ENCODE data around the gene RECQL5.
A peak's percentile ranks its signal among the peaks of the same experiment; 100 is the strongest.

Gene RECQL5

GRCh38 chr17:75630071-75630917 lies 36.7 kb downstream of the RECQL5 start:
- DNase-seq (ENCODE audit: low spot score): no peak
- TF ChIP-seq CTCF (IDR thresholded peaks at IDR 0.05; ENCODE audit: extremely low read depth, missing control alignments): no peak

- no peak for TF ChIP-seq CTCF (IDR thresholded peaks at IDR 0.05; ENCODE audit: extremely low read depth, missing control alignments)
- DNase-seq (ENCODE audit: low spot score): no peak
Observed at GRCh38 chr17:75629157-75629556, 37.8 kb downstream of the RECQL5 start.

- DNase-seq (ENCODE audit: low spot score): no peak
- no peak for TF ChIP-seq CTCF (IDR thresholded peaks at IDR 0.05; ENCODE audit: extremely low read depth, missing control alignments)
Observed at GRCh38 chr17:75628425-75628824, 38.5 kb downstream of the RECQL5 start.

GRCh38 chr17:75627094-75627493 lies 39.9 kb downstream of the RECQL5 start:
- DNase-seq (ENCODE audit: low spot score): no peak
- TF ChIP-seq CTCF (IDR thresholded peaks at IDR 0.05; ENCODE audit: extremely low read depth, missing control alignments): no peak

GRCh38 chr17:75626496-75627038 lies 40.4 kb downstream of the RECQL5 start:
- no peak for DNase-seq (ENCODE audit: low spot score)
- TF ChIP-seq CTCF (IDR thresholded peaks at IDR 0.05; ENCODE audit: extremely low read depth, missing control alignments): no peak

GRCh38 chr17:75625813-75626486 lies 41.0 kb downstream of the RECQL5 start:
- DNase-seq (ENCODE audit: low spot score): peak; percentile 77
- TF ChIP-seq CTCF (IDR thresholded peaks at IDR 0.05; ENCODE audit: extremely low read depth, missing control alignments): peak; percentile 81

Measured in GM20000 (cell line).